SJSA1 (cell line): ENCODE data around the gene RETREG1. TPM values are rescaled to one million over a fixed set of nuclear protein-coding genes. Genes with fewer than 3 reads are reported as not detected.

Experiments used
- DNase-seq, 2 experiments: peaks; one replicate each; pipeline ENCODE4 v3.0.0-alpha.2; 2015 to 2020; ENCODE audit warnings: low spot score in 2 of 2, low read depth in 1 of 2
- H3K27ac ChIP-seq: fragments of 250-450 bp; sonication (Bioruptor Pico); 2 replicates; pipeline ENCODE4 v1.5.1; 2020; ENCODE audit warnings: mild to moderate bottlenecking, moderate library complexity
- H3K27me3 ChIP-seq: fragments of 250-450 bp; sonication (Bioruptor Pico); replicated peaks from 2 replicates; pipeline ENCODE4 v1.5.1; 2020; ENCODE audit warnings: mild to moderate bottlenecking, moderate library complexity
- H3K36me3 ChIP-seq: fragments of 250-450 bp; sonication (Bioruptor Pico); 2 replicates; pipeline ENCODE4 v1.5.1; 2020; ENCODE audit warnings: mild to moderate bottlenecking
- H3K4me1 ChIP-seq: fragments of 250-450 bp; sonication (Bioruptor Pico); replicated peaks from 2 replicates; pipeline ENCODE4 v1.6.1; 2021; ENCODE audit warnings: mild to moderate bottlenecking
- H3K4me3 ChIP-seq: fragments of 250-450 bp; sonication (Bioruptor Pico); 2 replicates; pipeline ENCODE4 v1.5.1; 2020; ENCODE audit warnings: mild to moderate bottlenecking
- H3K9me3 ChIP-seq: fragments of 250-450 bp; sonication (Bioruptor Pico); replicated peaks from 2 replicates; pipeline ENCODE4 v1.5.1; 2020; ENCODE audit warnings: mild to moderate bottlenecking
- total RNA-seq: library from RNA; depleted of rRNA; stranded (reverse); fragments of >200 nt; shearing (Covaris generic); gene quantifications from 2 replicates; pipeline ENCODE4 v1.2.3, GENCODE V29; 2014

RETREG1 gene
- total RNA-seq, 1 experiment from 2014 or later: 0.26 TPM

DNA sequence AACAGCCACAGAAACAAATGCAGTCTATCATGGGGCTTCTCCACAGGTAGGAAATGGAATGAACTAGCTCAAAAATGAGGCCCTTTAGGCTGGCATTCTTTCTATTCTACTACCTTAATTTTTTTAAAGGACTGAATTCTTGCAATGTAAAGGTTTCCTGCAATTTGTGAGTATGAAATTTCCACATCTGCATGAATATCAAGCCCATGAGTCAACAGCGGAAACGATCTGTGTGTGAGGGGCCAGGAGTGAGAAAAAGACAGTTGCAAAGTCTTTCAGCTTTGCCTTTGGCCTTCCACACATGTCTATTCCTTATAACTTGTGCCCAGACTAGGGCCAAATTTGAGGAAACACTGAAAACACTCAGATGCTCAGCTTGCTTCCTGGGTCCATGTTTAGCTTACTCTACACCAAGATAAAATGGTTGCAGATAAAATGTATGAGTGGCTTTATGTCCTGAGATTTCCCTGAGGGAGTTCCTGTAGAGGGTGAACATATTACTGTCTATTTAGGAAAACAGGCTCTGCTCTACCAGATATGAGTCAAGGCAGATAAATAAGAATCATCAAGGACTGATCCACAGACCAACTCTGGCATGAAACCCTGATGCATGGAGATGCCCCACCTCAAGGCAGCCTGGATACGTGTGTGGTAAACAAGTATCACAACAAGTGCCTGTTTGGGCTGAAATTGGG lies 46.5 kb downstream of the RETREG1 start:
- no peak for DNase-seq
- Histone ChIP-seq H3K36me3 (no peaks in the 10 kb centered on the region), H3K9me3 (no peaks in the 10 kb centered on the region), H3K4me3 (no peak overlapping the region), H3K27me3 (peaks cover 3% of the 10 kb centered on the region; the same call in 1 of the 2 replicates), H3K4me1 (0 out of 2 replicates have a peak, but pooled peaks cover 5% of the 10 kb centered on the region), H3K27ac (no peak overlapping the region)

DNA sequence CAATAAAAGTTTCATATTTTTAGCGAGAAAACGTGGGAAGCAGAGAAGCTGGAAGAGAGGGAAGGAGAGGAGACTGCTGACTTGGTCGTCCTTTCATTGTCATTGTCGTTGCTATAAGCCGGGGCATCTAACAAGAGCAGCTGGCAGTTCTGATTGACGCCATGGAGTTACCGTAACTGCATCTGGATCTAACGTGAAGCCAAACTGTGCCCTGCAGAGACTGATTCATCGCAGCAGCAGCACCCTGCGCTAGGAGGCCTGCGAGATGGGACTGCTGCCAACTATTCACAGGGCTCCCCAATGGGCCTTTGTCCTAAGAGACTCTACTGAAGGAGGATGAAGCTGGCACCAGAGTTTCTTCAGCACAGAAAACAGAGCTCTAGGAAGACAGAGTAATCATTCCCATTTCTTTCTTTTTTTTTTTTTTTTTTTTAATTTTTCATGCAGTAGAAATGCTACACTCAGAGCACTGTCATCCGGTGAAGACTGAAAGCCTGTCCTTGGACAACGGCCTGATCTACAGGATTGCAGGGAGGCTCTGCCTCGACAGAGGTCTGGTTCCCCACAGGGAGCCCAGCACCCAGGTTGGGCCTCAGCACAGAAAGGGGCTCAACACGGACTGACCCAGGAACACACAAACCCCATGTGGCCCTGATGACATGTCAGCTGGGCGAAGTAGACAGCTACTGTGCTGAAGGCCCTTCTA lies 47.8 kb downstream of the RETREG1 start:
- peaks cover 3% of the 10 kb centered on the region; the same call in 1 of the 2 replicates for H3K27me3 ChIP-seq
- H3K27ac ChIP-seq: no peak overlapping the region
- no peaks in the 10 kb centered on the region for H3K36me3 ChIP-seq
- DNase-seq: no peak
- no peaks in the 10 kb centered on the region for H3K4me1 ChIP-seq
- H3K4me3 ChIP-seq: no peak overlapping the region
- no peaks in the 10 kb centered on the region for H3K9me3 ChIP-seq

DNA sequence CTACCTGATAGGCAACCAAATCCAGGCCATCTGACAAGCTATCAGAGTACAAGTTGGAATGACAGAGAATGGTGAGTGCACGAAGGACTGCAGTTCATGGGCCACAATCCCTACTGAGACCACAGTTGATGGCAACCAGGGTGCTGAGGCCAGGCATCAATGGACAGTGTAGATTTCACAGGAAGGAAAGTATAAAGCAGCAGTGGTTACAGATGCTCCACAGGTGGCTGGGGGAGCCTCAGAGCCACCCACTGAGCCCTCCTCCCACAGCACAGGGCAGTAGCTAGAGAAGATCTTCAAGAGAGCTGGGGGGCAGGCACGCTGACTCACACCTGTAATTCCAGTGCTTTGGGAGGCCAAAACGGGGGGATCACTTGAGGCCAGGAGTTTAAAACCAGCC lies 49.4 kb downstream of the RETREG1 start:
- peaks cover 3% of the 10 kb centered on the region for H3K27me3 ChIP-seq
- DNase-seq: no peak
- H3K27ac ChIP-seq: no peak overlapping the region
- no peaks in the 10 kb centered on the region for H3K9me3 ChIP-seq
- no peaks in the 10 kb centered on the region for H3K4me1 ChIP-seq
- no peaks in the 10 kb centered on the region for H3K36me3 ChIP-seq
- no peak overlapping the region for H3K4me3 ChIP-seq

DNA sequence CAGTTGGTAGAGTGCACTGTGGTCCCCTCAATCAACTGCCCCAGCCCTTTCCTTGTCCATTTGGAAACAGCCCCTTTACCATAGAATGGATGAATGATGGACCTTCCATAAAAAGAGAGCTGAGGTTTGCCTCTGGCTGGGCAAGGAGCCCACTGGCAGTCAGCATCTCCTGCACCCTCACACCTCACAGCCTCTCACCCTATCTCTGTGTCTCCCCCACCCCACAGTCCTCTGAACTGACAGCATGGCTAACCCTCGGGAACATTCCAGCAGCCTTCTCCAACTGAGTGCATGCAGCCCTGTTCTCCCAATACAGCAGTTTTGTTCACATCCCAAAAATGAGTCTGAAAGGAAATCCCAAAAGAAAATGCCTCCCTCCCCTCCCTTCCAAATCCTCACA lies 51.7 kb downstream of the RETREG1 start:
- peaks cover 3% of the 10 kb centered on the region for H3K27me3 ChIP-seq
- no peak for DNase-seq

DNA sequence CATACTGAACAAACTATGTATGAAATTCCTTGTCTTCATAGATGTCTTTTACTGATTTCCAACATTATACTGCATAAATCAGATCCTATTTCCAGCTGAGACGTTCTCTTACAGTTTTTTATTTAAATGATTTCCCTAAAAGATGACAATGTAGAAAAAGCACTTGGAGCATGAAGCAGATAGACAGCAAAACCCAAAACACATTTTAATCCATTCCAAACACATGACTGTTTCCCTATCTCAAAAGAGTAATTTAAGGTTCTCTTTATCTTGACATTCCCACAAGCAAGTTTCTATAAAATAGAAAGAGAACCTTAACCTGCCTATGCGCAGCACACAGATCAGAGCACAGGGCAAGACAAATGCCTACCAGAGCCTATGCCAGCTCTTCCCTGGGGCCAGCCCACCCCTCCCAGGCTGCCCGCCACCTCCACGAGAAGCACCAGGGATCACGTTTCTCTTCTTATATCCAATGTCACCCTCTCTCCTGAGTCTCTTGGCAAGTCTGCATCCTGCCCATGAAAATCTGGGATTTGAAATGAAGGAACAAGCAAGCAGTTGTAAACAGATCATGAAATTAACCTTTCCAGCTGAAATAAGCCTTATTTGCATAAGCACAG lies 52.4 kb downstream of the RETREG1 start:
- Histone ChIP-seq H3K4me1 (no peaks in the 10 kb centered on the region), H3K9me3 (no peaks in the 10 kb centered on the region)

More for the DNA sequence above, 51.7 kb downstream of the RETREG1 start:
- Histone ChIP-seq H3K27ac (no peak overlapping the region), H3K4me1 (no peaks in the 10 kb centered on the region), H3K9me3 (no peaks in the 10 kb centered on the region), H3K36me3 (no peaks in the 10 kb centered on the region), H3K4me3 (no peak overlapping the region)

DNA sequence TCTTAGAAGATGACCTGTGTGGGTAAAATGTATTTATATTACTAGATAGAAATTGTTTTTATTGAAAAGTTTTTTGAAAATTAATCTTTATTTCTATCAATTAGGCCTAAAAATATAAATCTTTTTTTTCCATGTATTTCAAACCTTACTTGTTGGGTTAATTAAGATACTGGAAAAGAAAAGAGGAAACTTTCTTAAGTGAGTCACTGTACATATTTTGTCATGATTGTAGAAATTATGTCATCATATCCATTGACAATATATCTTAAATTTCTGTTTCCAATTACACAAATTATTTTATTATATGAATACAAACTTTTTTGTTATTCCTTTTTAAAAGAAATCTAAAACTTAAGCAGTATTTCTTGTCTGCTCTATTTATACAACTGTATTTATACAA lies 53.1 kb downstream of the RETREG1 start:
- DNase-seq: no peak
- Histone ChIP-seq H3K27me3 (peaks cover 3% of the 10 kb centered on the region), H3K27ac (no peak overlapping the region), H3K4me1 (no peaks in the 10 kb centered on the region), H3K9me3 (no peaks in the 10 kb centered on the region), H3K4me3 (no peak overlapping the region), H3K36me3 (no peaks in the 10 kb centered on the region)

More for the DNA sequence above, 52.4 kb downstream of the RETREG1 start:
- H3K4me3 ChIP-seq: no peak overlapping the region
- no peak overlapping the region for H3K27ac ChIP-seq
- no peak for DNase-seq
- no peaks in the 10 kb centered on the region for H3K36me3 ChIP-seq
- H3K27me3 ChIP-seq: peaks cover 3% of the 10 kb centered on the region

DNA sequence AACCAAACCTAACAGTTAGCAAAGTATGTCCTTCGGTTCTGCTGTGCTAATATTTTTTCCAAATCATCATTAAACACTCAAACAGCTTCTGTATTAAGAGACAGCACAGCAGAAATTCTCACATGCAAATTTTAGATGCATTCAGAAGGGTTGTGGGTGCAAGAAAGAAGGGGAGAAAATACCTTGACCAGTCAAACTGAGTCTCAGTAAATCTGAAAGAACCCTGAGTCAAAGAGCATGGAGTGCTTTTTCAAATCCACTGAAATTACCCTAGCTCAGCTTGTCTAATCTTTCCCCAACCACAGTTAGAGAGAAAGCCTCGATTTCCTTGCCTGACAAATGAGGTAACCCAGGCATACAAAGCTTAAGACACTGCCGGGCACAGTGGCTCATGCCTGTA lies 55.1 kb downstream of the RETREG1 start:
- H3K27me3 ChIP-seq: peaks cover 3% of the 10 kb centered on the region
- no peaks in the 10 kb centered on the region for H3K4me1 ChIP-seq
- no peak overlapping the region for H3K27ac ChIP-seq
- no peak overlapping the region for H3K4me3 ChIP-seq
- no peaks in the 10 kb centered on the region for H3K36me3 ChIP-seq
- DNase-seq: no peak
- H3K9me3 ChIP-seq: no peaks in the 10 kb centered on the region

DNA sequence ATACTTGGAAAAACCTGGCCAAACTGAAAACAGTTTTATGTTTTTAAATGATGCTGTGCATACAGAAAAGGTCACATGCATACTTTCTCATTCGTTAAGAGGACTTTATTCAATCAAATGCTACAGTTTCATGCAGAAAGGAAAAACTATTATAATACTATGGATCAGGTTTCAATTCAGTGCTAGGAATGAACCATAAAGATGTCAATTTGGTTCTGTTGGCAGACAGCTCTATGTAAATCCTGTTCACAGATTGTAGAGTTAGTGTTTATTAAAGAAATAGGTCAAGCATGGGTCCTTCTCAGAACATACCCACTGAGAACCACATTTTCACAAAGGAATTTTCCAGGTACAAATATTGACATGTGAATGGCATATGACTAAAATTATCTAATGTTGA lies 57.1 kb downstream of the RETREG1 start:
- no peaks in the 10 kb centered on the region for H3K9me3 ChIP-seq
- DNase-seq: no peak
- H3K4me3 ChIP-seq: no peak overlapping the region
- H3K27me3 ChIP-seq: no peaks in the 10 kb centered on the region; the same call in none of the 2 replicates
- no peaks in the 10 kb centered on the region for H3K4me1 ChIP-seq
- no peaks in the 10 kb centered on the region for H3K36me3 ChIP-seq
- H3K27ac ChIP-seq: no peak overlapping the region

DNA sequence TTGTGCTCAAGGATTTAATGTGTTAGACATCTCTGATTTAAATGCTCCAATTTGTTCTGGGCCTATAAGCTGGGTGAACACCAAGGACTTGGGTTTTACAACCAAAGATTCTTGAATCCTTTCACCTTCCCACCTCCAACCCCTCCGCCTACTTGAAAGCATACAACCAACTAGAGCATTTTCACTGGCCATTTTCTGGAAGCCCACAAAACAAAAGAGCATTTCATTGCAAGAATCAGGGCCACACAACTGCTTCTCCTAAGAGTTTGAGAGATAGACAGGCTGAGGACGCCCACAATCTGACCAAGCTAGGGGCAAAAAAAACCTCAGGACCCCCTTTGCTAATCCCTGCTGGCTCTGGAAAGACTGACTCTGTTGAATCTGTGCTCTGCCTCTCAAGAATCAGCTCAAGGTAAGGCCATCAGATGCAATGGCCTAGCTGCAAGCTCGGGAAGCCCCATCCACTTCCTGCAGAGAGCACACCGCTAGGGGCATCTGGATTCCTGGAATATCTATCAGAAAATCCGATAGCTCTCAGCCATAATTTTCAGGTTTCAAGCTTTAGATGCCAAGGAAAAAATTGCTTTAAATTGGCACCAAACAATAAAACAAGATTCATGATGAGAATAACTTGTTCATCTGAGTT lies 57.7 kb downstream of the RETREG1 start:
- H3K36me3 ChIP-seq: no peaks in the 10 kb centered on the region
- H3K27me3 ChIP-seq: no peaks in the 10 kb centered on the region; the same call in none of the 2 replicates
- no peak for DNase-seq
- no peaks in the 10 kb centered on the region for H3K9me3 ChIP-seq
- no peak overlapping the region for H3K27ac ChIP-seq
- no peak overlapping the region for H3K4me3 ChIP-seq
- H3K4me1 ChIP-seq: no peaks in the 10 kb centered on the region

DNA sequence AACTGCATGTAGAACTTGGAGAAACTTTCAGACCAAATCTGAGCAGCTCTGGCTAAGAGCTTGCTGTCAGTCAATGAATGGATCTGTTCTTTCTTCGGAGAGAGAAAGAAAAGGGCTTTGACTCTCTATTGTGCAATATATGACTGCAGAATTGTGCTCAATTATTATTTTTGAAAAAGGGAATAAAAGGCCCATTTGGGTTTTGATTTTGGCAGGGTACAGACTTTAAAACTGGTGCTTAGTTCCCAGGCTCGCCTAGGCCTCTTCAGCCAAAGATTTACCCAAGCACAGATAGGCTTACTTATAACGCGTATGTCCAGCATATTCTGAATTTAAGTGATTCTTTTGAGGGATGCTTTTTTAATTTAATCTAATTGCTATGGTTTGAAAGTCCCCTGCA lies 59.3 kb downstream of the RETREG1 start:
- Histone ChIP-seq H3K27me3 (no peaks in the 10 kb centered on the region; the same call in 1 of the 2 replicates), H3K36me3 (no peaks in the 10 kb centered on the region), H3K9me3 (no peaks in the 10 kb centered on the region), H3K27ac (no peak overlapping the region), H3K4me1 (no peaks in the 10 kb centered on the region), H3K4me3 (no peak overlapping the region)
- DNase-seq: no peak

DNA sequence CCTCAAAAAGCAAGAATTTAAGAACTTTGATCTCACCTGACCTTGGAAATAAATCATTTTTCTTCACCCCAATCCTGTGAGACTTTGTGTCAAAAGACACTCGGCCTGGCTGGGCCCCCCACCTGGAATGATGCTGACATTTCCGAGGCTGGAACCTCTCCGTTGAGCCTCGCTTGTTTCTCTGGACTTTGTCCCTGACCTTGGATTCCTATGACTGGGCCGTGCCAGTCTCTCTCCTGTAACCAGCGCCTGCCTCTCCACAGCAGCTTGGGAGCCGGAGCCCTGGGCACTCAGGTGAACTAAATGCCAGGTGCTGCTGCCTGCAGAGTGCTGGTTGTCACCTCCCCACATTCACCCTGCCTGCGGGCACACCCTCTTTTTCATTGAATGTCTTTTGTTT lies 62.7 kb downstream of the RETREG1 start:
- DNase-seq: no peak
- Histone ChIP-seq H3K4me3 (no peak overlapping the region), H3K36me3 (no peaks in the 10 kb centered on the region), H3K4me1 (no peaks in the 10 kb centered on the region), H3K27me3 (no peaks in the 10 kb centered on the region; the same call in 1 of the 2 replicates), H3K9me3 (no peaks in the 10 kb centered on the region), H3K27ac (no peak overlapping the region)

DNA sequence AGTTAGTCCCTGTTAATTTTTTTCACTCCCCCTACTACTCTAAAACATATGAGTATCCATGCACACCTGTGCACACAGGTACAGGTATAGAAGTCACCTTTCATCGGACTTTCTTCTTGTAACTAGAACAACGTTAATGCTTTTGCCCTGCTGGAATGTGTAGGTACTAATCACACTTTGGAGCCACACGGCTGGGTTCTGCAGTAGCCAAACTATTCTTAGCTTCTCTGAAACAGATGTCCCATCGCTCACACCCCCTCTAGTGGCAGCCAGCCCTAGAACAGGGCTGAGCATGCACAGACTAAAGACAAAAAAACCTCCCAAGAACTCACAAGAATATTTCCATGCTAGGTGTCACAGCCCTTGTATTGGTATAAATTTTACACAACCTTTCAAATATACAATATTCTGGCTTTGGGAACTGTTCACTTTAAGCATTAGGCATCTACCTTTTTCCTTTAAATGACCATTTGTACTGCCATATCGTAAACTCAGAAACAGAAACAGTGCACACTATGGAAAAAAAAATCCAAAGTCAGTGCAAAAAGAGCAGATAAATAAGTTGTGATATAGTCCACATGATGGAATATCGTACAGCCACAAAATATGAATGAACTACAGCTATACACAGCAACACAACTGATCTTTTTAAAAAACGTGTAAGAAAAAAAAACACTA lies 64.0 kb downstream of the RETREG1 start:
- H3K27ac ChIP-seq: no peak overlapping the region
- H3K4me1 ChIP-seq: no peaks in the 10 kb centered on the region
- no peak overlapping the region for H3K4me3 ChIP-seq
- H3K27me3 ChIP-seq: no peaks in the 10 kb centered on the region; the same call in 1 of the 2 replicates
- H3K36me3 ChIP-seq: no peaks in the 10 kb centered on the region
- no peaks in the 10 kb centered on the region for H3K9me3 ChIP-seq
- peak; percentile 44 to 79 for DNase-seq

DNA sequence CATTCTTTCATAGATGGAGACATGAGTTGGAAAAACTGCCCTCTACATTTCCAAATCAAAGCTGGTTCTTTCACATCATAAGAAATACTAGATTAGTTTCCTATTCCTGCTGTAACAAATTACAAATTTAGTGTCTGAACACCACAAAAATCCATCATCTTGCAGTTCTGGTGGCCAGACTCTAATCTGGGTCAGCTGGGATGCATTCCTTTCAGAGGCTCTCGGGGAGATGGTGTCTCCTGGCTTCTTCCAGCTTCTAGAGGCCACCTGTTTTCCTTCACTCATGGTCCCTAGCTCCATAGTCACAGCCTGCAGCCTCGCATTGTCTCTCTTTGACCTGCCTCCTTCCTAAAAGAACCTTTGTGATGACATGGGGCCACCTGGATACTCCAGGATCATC lies 65.2 kb downstream of the RETREG1 start:
- Histone ChIP-seq H3K4me1 (no peaks in the 10 kb centered on the region), H3K36me3 (no peaks in the 10 kb centered on the region), H3K4me3 (no peak overlapping the region), H3K9me3 (no peaks in the 10 kb centered on the region), H3K27me3 (no peaks in the 10 kb centered on the region; the same call in 1 of the 2 replicates), H3K27ac (no peak overlapping the region)
- peak in 1 of 2 experiments; percentile 25 for DNase-seq
